ENCODE measurements around the gene DRAXIN.
A peak's percentile ranks its signal among the peaks of the same experiment; 100 is the strongest.

DRAXIN gene

DNA sequence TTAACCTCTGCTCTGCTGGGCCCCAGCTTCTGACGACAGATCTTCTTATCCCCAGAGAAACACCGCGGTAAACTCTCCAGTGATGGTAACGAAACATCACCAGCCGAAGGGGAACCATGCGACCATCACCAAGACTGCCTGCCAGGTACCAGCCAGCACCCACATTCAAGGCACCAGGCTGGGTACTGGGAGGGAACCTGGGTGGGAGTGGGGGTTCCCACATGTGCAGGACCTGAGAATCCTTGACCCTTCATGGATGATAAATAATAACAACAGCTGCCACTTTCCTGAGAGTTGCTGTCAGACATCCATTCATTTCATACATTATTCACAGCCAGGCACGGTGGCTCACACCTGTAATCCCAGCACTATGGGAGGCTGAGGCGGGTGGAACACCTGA lies 20.8 kb downstream of the DRAXIN start:
- DNase-seq, result no peak

DNA sequence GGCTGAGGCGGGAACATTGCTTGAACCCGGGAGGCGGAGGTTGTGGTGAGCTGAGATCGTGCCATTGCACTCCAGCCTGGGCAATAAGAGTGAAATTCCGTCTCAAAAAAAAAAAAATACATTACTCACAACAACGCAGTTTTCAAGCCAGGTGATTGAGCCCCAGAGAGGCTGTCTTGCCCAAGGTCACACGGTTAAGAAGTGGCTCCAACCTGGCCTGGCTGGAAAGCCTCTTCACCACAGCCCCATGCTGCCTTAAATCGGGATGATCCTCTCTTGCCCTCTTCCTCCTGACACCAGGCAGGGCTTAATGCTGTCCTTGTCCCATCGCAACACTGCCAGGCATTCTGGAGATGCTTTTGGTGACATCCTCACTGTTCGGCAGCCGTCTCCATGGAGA lies 21.6 kb downstream of the DRAXIN start:
- no peak for DNase-seq

GRCh38 chr1:11714831-11715575 lies 23.5 kb downstream of the DRAXIN start:
- DNase-seq, result no peak

GRCh38 chr1:11719313-11720032 lies 28.0 kb downstream of the DRAXIN start:
- peak; percentile 78 for DNase-seq

DNA sequence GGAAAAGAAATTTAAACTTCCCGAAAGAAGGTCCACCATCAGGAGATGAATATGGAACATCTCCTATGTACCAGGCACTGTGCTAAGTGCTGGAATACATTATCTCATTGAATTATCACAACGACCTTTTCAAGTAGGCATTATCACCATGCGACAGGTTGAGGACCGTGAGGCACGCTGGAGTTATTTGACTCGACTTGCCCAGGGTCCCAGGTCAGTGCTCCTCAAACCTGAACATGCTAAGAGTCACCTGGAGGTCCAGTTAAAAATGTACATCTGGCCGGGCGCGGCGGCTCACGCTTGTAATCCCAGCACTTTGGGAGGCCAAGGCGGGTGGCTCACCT lies 28.5 kb downstream of the DRAXIN start:
- DNase-seq, result no peak

- DNase-seq, result no peak
Observed at GRCh38 chr1:11720525-11720924, 29.0 kb downstream of the DRAXIN start.

GRCh38 chr1:11721311-11721710 lies 29.8 kb downstream of the DRAXIN start:
- DNase-seq, result no peak

- no peak for DNase-seq
Observed at GRCh38 chr1:11722538-11722937, 31.0 kb downstream of the DRAXIN start.

DNA sequence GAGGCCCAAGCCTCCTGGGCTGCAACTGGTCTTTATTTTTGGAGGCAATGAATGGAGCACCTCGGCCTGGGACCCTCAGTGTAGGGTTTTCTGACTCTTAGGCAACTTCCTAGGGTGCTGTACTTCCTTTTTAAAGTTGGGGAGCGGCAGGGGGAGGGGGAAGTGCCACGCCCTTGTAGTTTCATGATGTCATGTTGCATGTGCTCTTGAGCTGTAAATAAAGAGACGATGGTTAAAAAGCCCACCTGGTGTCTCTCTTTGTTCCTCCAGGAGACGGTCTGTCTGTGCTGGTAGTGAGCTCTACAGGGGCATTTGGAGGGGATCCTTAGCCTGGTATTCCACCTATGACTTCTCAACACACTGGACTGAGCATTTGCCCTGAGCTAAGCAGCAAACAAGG lies 34.1 kb downstream of the DRAXIN start:
- DNase-seq, result no peak

- no peak for DNase-seq
Observed at GRCh38 chr1:11727119-11727518, 35.6 kb downstream of the DRAXIN start.

DNA sequence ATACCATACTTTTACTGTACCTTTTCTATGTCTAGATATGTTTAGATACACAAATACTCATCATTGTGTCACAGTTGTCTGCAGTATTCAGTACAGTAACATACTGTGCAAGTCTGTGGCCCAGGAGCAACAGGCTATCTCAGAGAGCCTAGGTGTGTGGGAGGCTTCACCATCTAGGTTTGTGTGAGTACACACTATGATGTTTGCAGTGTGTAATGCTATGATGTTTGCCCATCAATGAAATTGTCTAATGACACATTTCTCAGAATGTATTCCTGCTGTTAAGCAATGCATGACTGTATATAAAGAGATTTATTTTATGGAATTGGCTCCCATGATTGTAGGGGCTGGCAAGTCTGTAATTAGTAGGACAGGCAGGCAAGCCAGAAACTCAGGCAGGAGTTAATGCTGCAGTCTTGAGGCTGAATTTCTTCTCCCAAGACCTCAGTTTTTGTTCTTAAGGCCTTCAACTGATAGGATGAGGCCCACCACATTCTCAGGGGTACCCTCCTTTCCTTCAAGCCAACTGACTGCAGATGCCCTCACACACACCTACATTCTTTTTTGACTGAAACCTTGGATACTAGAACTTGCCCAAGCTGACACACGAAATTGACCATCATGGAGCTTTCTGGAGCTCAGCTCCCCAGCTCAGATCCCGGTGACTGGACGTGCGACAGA lies 36.8 kb downstream of the DRAXIN start:
- no peak for DNase-seq

DNA sequence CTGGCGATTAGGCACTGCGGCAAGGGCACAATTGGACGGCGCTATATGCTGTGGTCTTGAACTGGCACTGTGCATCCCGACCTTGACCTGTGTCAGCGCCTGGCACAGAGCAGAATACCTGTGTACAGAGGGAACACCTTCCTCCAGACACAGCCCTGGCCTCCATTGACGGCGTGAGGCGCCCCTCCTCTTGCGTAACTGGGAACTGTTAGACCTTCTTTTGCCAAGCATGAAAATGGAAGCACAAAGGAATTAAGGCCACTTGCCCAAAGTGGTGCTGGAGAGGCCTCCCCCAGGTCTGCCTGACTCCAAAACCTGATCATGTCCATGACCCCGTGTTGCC lies 37.6 kb downstream of the DRAXIN start:
- DNase-seq, result no peak

DNA sequence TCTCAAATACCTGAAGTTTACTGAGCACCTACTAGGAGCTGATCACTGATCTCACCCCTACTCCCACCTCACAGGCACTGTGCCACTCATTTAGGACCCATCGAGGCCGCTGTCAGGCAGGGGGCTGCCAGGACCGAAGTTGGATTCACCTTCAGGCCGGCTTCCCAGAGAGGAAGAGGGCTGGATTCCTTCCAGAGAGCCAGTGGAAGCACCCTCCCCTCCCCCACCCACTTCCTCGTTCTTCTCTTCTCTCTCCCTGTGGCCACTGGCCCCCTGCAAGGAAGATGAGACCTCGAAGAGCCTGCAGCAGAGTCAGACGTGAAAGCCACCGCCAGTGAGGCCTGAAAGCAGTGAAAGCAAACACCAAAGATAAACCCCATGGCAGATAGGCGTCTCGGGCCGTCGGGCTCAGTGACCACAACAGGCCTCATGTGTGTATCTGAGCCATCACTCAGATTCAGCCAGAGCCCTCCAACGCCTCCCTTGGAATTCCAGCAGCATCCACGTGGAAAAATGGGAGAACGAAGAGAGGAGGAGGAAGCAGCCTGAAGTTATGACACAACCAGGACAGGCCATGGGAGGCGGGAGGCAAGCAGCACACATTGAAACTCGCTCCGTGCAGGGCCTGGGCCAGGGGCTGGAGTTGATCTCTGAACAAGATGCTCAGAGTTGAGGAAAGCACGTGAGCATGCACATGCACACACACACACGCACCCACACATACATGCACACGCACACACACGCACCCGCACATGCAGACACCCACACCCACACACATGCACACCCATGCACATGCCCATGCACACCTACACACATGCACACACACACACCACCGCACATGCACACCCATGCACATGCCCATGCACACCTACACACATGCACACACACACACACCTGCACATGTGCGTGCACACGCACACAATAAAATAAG lies 38.3 kb downstream of the DRAXIN start:
- DNase-seq, result no peak

- DNase-seq, result peak; percentile 18
Observed at GRCh38 chr1:11730429-11730891, 39.0 kb downstream of the DRAXIN start.

GRCh38 chr1:11731691-11732283 lies 40.3 kb downstream of the DRAXIN start:
- DNase-seq, result peak; percentile 26

GRCh38 chr1:11733306-11733705 lies 41.8 kb downstream of the DRAXIN start:
- no peak for DNase-seq

GRCh38 chr1:11735531-11735853 lies 44.0 kb downstream of the DRAXIN start:
- DNase-seq, result no peak

DNA sequence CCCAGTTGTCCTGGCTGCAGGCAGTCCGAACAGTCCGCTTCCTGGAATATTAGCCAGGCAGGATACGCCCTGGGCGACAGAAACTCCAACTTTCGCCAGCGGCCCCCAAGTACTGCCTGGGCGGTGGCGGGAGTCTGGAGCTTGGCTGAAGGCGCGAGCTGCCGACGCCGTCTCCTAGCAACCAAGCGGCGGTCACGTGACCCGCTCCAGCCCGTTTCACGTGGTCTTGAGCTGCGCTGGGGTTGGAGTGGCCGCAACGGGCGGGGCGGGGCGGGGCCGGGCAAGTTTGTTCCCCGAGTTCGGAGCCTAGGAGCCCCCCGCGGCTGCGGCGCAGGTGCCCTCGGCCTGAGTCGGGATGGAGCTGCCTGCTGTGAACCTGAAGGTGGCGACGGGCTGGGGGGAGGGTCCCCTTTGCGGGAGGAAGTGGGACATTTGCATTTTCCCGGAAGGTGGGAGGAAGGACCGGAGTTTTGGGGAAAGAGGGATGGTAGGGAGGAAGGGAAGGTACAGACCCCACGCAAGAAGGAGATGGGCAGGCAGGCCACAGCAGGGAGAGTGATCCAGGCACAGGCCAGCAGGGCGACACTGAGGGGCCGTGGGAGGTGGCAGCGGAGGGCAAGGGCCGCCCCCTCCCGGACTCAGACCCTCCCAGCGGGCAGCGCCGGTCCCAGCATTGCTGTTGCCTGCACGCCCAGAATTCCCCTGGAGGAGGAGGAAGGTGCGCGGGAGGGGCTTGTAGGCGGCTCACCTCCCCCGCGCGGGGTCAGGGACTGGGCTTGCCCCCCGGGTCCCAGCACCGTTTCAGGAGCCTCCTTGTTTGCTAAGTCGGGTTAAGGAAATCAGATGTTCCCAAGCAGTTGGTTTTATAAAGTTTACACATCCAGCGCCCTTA lies 44.6 kb downstream of the DRAXIN start, which contains the start of gene AGTRAP:
Gene AGTRAP (plus strand): TSS at position 283 of the 892 bp plus-strand sequence. CDS start 73 bp downstream, at position 356.
- peak; percentile 75 for DNase-seq

GRCh38 chr1:11736746-11737639 lies 45.5 kb downstream of the DRAXIN start:
- DNase-seq, result no peak

GRCh38 chr1:11738096-11738495 lies 46.6 kb downstream of the DRAXIN start:
- no peak for DNase-seq
